SK-N-SH (cell line): Measurements from ENCODE around the gene TCFL5. TPM values are rescaled to one million over a fixed set of nuclear protein-coding genes. Genes with fewer than 3 reads are reported as not detected.
"Not testable (repeated sequence)": the region's sequence is repeated elsewhere in the genome, so short reads cannot be mapped to it uniquely, and the experiment has no call there.

Source experiments
- CTCF ChIA-PET: fragments of 300-600, 350-600 bp; formaldehyde crosslinking; extraction: SDS; loops from one replicate; lab custom pipeline; 2021; lab: Yijun Ruan, JAX
- POLR2A ChIA-PET: fragments of 350-600 bp; sonication (Branson Sonifier 250); formaldehyde crosslinking; extraction: SDS; loops from one replicate; lab custom pipeline; 2020; ENCODE audit warnings: antibody characterized with exemption, inconsistent platforms; lab: Yijun Ruan, JAX
- DNase-seq: peaks from one replicate; pipeline ENCODE4 v3.0.0; 2012
- H2AFZ ChIP-seq: fragments of 200-600 bp; sonication (generic); 2 replicates; pipeline ENCODE4 v1.8.1; 2016; ENCODE audit warnings: antibody characterized with exemption, mild to moderate bottlenecking, low read depth
- H3F3A ChIP-seq: fragments of 200-600 bp; sonication (generic); replicated peaks from 2 replicates; pipeline ENCODE3; 2016; ENCODE audit warnings: antibody characterized with exemption, mild to moderate bottlenecking; ENCODE audit not compliant: insufficient read depth
- H3K27ac ChIP-seq, 2 experiments: fragments of 200-500 bp in 1 of 2; fragments of 200-600 bp in 1 of 2; sonication (Bioruptor generic) in 1 of 2; sonication (generic), shearing (Covaris generic) in 1 of 2; 2 replicates each; pipeline versions ENCODE4 v1.5.1 to v1.6.1; 2014 to 2016; ENCODE audit warnings: low read depth in 2 of 2, inconsistent platforms in 1 of 2, low read length in 1 of 2, mild to moderate bottlenecking in 1 of 2, mixed read lengths in 1 of 2
- H3K27me3 ChIP-seq: fragments of 200-600 bp; sonication (generic), shearing (Covaris generic); 2 replicates; pipeline ENCODE4 v1.6.1; 2016; ENCODE audit warnings: mixed run types; ENCODE audit not compliant: insufficient read depth
- H3K36me3 ChIP-seq, 2 experiments: fragments of 200-500 bp in 1 of 2; fragments of 200-600 bp in 1 of 2; sonication (Bioruptor generic) in 1 of 2; sonication (generic) in 1 of 2; replicated peaks in 1 of 2; 2 replicates each; pipeline versions ENCODE3 to v1.5.1; 2014 to 2016; ENCODE audit warnings: low read length in 1 of 2, mild to moderate bottlenecking in 1 of 2; ENCODE audit not compliant: insufficient read depth in 2 of 2, control insufficient read depth in 1 of 2
- H3K4me1 ChIP-seq, 2 experiments: fragments of 200-500 bp in 1 of 2; fragments of 200-600 bp in 1 of 2; sonication (Bioruptor generic) in 1 of 2; sonication (generic), shearing (Covaris generic) in 1 of 2; 2 replicates each; pipeline versions ENCODE4 v1.5.1 to v1.6.1; 2014 to 2016; ENCODE audit warnings: low read depth in 1 of 2, low read length in 1 of 2, mixed run types in 1 of 2; ENCODE audit not compliant: insufficient read depth in 2 of 2, control insufficient read depth in 1 of 2
- H3K4me2 ChIP-seq: fragments of 200-600 bp; sonication (generic), shearing (Covaris generic); 2 replicates; pipeline ENCODE4 v1.6.1; 2017; ENCODE audit warnings: mixed run types
- H3K4me3 ChIP-seq, 2 experiments: fragments of 200-500 bp in 1 of 2; fragments of 200-600 bp in 1 of 2; sonication (Bioruptor generic) in 1 of 2; sonication (generic), shearing (Covaris generic) in 1 of 2; 2 replicates each; pipeline versions ENCODE4 v1.5.1 to v1.8.1; 2014 to 2016; ENCODE audit warnings: low read depth in 2 of 2, inconsistent platforms in 1 of 2, low read length in 1 of 2, mild to moderate bottlenecking in 1 of 2, mixed read lengths in 1 of 2, moderate library complexity in 1 of 2
- H3K79me2 ChIP-seq: fragments of 200-600 bp; sonication (generic); 2 replicates; pipeline ENCODE4 v1.8.1; 2017; ENCODE audit warnings: mild to moderate bottlenecking; ENCODE audit not compliant: insufficient read depth
- H3K9ac ChIP-seq: fragments of 200-600 bp; sonication (generic); 2 replicates; pipeline ENCODE4 v1.6.1; 2017; ENCODE audit warnings: mixed run types
- H3K9me2 ChIP-seq: fragments of 200-600 bp; sonication (generic); 2 replicates; pipeline ENCODE4 v1.6.1; 2017; ENCODE audit warnings: mixed run types
- H3K9me3 ChIP-seq: fragments of 200-600 bp; sonication (generic); 2 replicates; pipeline ENCODE4 v1.6.1; 2017; ENCODE audit warnings: mixed run types, mild to moderate bottlenecking, moderate library complexity
- H4K20me1 ChIP-seq: fragments of 200-600 bp; sonication (generic); 2 replicates; pipeline ENCODE4 v1.6.1; 2017; ENCODE audit warnings: mild to moderate bottlenecking, mixed run types; ENCODE audit not compliant: insufficient read depth
- GABPA ChIP-seq: IDR thresholded peaks from 2 replicates; pipeline ENCODE4 v1.4.0; 2012; ENCODE audit warnings: low read depth, mild to moderate bottlenecking
- NFIC ChIP-seq: IDR thresholded peaks from 2 replicates; pipeline ENCODE4 v1.4.0; 2012; ENCODE audit warnings: borderline replicate concordance
- RCOR1 ChIP-seq: fragments of 150-350 bp; IDR thresholded peaks from 2 replicates; pipeline ENCODE4 v1.6.1; 2017; ENCODE audit warnings: antibody characterized with exemption, low read length
- RXRA ChIP-seq: IDR thresholded peaks from 2 replicates; pipeline ENCODE4 v1.4.0; 2012; ENCODE audit warnings: low read depth, mild to moderate bottlenecking, borderline replicate concordance
- SIN3A ChIP-seq: IDR thresholded peaks from 2 replicates; pipeline ENCODE4 v1.6.1; 2012; ENCODE audit warnings: low read depth, mild to moderate bottlenecking, low read length, moderate library complexity, borderline replicate concordance
- TCF12 ChIP-seq: IDR thresholded peaks from 2 replicates; pipeline ENCODE4 v1.4.0; 2012
- USF1 ChIP-seq: IDR thresholded peaks from 2 replicates; pipeline ENCODE4 v1.4.0; 2012; ENCODE audit warnings: low read depth, borderline replicate concordance
- ZBTB33 ChIP-seq: IDR thresholded peaks from 2 replicates; pipeline ENCODE4 v1.4.0; 2012; ENCODE audit warnings: low read depth, borderline replicate concordance
- WGBS: methylation state at CpG from one replicate; pipeline ENCODE4 v1.1.6; 2017; ENCODE audit warnings: low lambda C conversion rate; 5-methylcytosine and 5-hydroxymethylcytosine counted together
- polyA plus RNA-seq, 3 experiments: library from polyadenylated mRNA; depleted of rRNA; stranded (reverse); fragments of >200 nt; gene quantifications; 2 replicates each; pipeline ENCODE4 v1.2.3, GENCODE V29; 2012

The TCFL5 gene
- polyA plus RNA-seq, 1 of the 3 experiments (the other 2 are of a cell fraction) = 10.1 TPM

- POLR2A ChIA-PET, H3K9me2 ChIP-seq, H3K27ac ChIP-seq, H3K9ac ChIP-seq, H3K4me3 ChIP-seq, H3K79me2 ChIP-seq, H3K27me3 ChIP-seq, H3K4me2 ChIP-seq, H4K20me1 ChIP-seq, H3K9me3 ChIP-seq, H3K4me1 ChIP-seq, DNase-seq, H3F3A ChIP-seq, H2AFZ ChIP-seq: not testable (repeated sequence)
- WGBS = 95% methylated on average over 7 of the region's 7 CpGs
- H3K36me3 ChIP-seq = peaks cover 27 to 34% of the 10 kb centered on the region in 2 experiments
- CTCF ChIA-PET = interaction anchor here (0.6 to 4.8 kb wide), 4 partner anchors 10 to 40 kb away, joined by 3 to 40 read pairs (median 8); no protein-coding TSS in a partner anchor
These were observed 12.7 kb downstream of the TCFL5 start for GRCh38 chr20:62848917-62849316.

- H3F3A ChIP-seq = no peaks in the 10 kb centered on the region
- no peaks in the 10 kb centered on the region for H3K9me3 ChIP-seq
- no peak overlapping the region for H3K9ac ChIP-seq
- CTCF ChIA-PET = interaction anchor here (0.9 to 4.8 kb wide), 8 partner anchors 10 to 29 kb away, joined by 3 to 40 read pairs (median 4); no protein-coding TSS in a partner anchor
- H3K9me2 ChIP-seq = no peaks in the 10 kb centered on the region
- no peaks in the 10 kb centered on the region for H4K20me1 ChIP-seq
- TF ChIP-seq TCF12 (no peak), RCOR1 (no peak), SIN3A (no peak), RXRA (no peak), GABPA (no peak), NFIC (no peak), USF1 (no peak), ZBTB33 (no peak)
- H3K27me3 ChIP-seq = no peaks in the 10 kb centered on the region
- H2AFZ ChIP-seq = no peak overlapping the region
- POLR2A ChIA-PET = no interaction called here
- 95% methylated on average over 18 of the region's 19 CpGs for WGBS
- H3K79me2 ChIP-seq = 0 out of 2 replicates have a peak, but pooled peaks cover 2% of the 10 kb centered on the region
- no peak overlapping the region for H3K4me2 ChIP-seq
- H3K27ac ChIP-seq = no peak overlapping the region
- peaks cover 14 to 24% of the 10 kb centered on the region in 2 experiments for H3K36me3 ChIP-seq
- no peak overlapping the region for H3K4me3 ChIP-seq
- no peak for DNase-seq
- no peaks in the 10 kb centered on the region for H3K4me1 ChIP-seq
These were observed 15.3 kb downstream of the TCFL5 start for GRCh38 chr20:62846166-62846890.
